Panc1 (cell line): ENCODE data around the gene PECR.

Source experiments
- POLR2AphosphoS5 ChIP-seq: IDR thresholded peaks from 2 replicates; pipeline ENCODE4 v1.6.1; 2012; ENCODE audit warnings: mild to moderate bottlenecking, low read depth, low read length, moderate library complexity
- REST ChIP-seq, 2 experiments: IDR thresholded peaks; 2 replicates each; pipeline ENCODE4 v1.6.1; 2011 to 2012; ENCODE audit warnings: low read depth in 2 of 2, control low read depth in 1 of 2, low read length in 1 of 2, mild to moderate bottlenecking in 1 of 2, moderate library complexity in 1 of 2; ENCODE audit not compliant: insufficient read depth in 1 of 2
- TF ChIP-seq, protein P1 (sequence below): fragments of 450-650 bp; IDR thresholded peaks from 2 replicates; pipeline ENCODE4 v1.5.1; 2017; ENCODE audit warnings: mild to moderate bottlenecking

GRCh38 chr2:216029416-216030129 is 52.0 kb downstream of the PECR start:
- TF ChIP-seq REST (IDR thresholded peaks at IDR 0.05; ENCODE audit: insufficient read depth in 1 of 2, low read depth in 2 of 2, low read length in 1 of 2), result no peak
- TF ChIP-seq, protein P1, sequence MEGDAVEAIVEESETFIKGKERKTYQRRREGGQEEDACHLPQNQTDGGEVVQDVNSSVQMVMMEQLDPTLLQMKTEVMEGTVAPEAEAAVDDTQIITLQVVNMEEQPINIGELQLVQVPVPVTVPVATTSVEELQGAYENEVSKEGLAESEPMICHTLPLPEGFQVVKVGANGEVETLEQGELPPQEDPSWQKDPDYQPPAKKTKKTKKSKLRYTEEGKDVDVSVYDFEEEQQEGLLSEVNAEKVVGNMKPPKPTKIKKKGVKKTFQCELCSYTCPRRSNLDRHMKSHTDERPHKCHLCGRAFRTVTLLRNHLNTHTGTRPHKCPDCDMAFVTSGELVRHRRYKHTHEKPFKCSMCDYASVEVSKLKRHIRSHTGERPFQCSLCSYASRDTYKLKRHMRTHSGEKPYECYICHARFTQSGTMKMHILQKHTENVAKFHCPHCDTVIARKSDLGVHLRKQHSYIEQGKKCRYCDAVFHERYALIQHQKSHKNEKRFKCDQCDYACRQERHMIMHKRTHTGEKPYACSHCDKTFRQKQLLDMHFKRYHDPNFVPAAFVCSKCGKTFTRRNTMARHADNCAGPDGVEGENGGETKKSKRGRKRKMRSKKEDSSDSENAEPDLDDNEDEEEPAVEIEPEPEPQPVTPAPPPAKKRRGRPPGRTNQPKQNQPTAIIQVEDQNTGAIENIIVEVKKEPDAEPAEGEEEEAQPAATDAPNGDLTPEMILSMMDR, result no peak
- TF ChIP-seq POLR2AphosphoS5, result no peak
